Neural cell (in vitro differentiated cells): ENCODE data around the gene OBI1. TPM values are rescaled to one million over a fixed set of nuclear protein-coding genes. Genes with fewer than 3 reads are reported as not detected.

Experiments
- H2AFZ ChIP-seq: fragments of 200-600, 300-800 bp; sonication (generic), shearing (Covaris generic); 2 replicates; pipeline ENCODE4 v1.6.0; 2014; ENCODE audit warnings: low read depth, mild to moderate bottlenecking, antibody characterized with exemption, low read length, moderate library complexity
- H3F3A ChIP-seq: fragments of 200-600 bp; shearing (Covaris generic); 2 replicates; pipeline ENCODE4 v1.6.1; 2016; ENCODE audit warnings: mild to moderate bottlenecking, moderate library complexity, mixed read lengths, antibody characterized with exemption, low read length; ENCODE audit not compliant: insufficient read depth, poor library complexity, severe bottlenecking
- H3K27ac ChIP-seq: fragments of 200-600, 300-800 bp; sonication (generic), shearing (Covaris generic); 2 replicates; pipeline ENCODE4 v1.5.1; 2014; ENCODE audit warnings: mild to moderate bottlenecking, low read length, moderate library complexity
- H3K27me3 ChIP-seq: fragments of 300-800, 200-600 bp; sonication (generic), shearing (Covaris generic); 2 replicates; pipeline ENCODE4 v1.6.0; 2014; ENCODE audit warnings: mild to moderate bottlenecking, low read depth, low read length, moderate library complexity; ENCODE audit not compliant: insufficient read depth
- H3K36me3 ChIP-seq: fragments of 300-800, 200-600 bp; sonication (generic), shearing (Covaris generic); 2 replicates; pipeline ENCODE4 v1.5.1; 2014; ENCODE audit warnings: mild to moderate bottlenecking, antibody characterized with exemption, low read length, moderate library complexity; ENCODE audit not compliant: insufficient read depth
- H3K4me2 ChIP-seq: fragments of 300-800, 200-600 bp; sonication (generic), shearing (Covaris generic); 2 replicates; pipeline ENCODE4 v1.6.0; 2014; ENCODE audit warnings: mild to moderate bottlenecking, low read length
- H3K4me3 ChIP-seq: fragments of 300-800, 200-600 bp; sonication (generic), shearing (Covaris generic); 2 replicates; pipeline ENCODE4 v1.5.1; 2014; ENCODE audit warnings: mild to moderate bottlenecking, low read length, moderate library complexity
- H3K79me2 ChIP-seq: fragments of 200-600 bp; shearing (Covaris generic); replicated peaks from 2 replicates; pipeline ENCODE4 v1.6.0; 2014; ENCODE audit warnings: mild to moderate bottlenecking, low read length, moderate library complexity; ENCODE audit not compliant: insufficient read depth
- H3K9ac ChIP-seq: fragments of 300-800, 200-600 bp; sonication (generic), shearing (Covaris generic); 2 replicates; pipeline ENCODE4 v1.6.1; 2016; ENCODE audit warnings: mild to moderate bottlenecking, low read length, mixed read lengths
- H3K9me2 ChIP-seq: fragments of 200-600 bp; shearing (Covaris generic); 2 replicates; pipeline ENCODE4 v1.6.1; 2016; ENCODE audit warnings: mild to moderate bottlenecking, low read length, mixed read lengths; ENCODE audit not compliant: insufficient read depth
- H3K9me3 ChIP-seq: fragments of 200-600, 300-800 bp; sonication (generic), shearing (Covaris generic); 2 replicates; pipeline ENCODE4 v1.6.1; 2016; ENCODE audit warnings: mild to moderate bottlenecking, mixed run types, low read length, moderate library complexity, mixed read lengths
- H4K20me1 ChIP-seq: fragments of 200-600 bp; shearing (Covaris generic); 2 replicates; pipeline ENCODE4 v1.6.1; 2016; ENCODE audit warnings: mild to moderate bottlenecking, mixed run types; ENCODE audit not compliant: insufficient read depth
- EP300 ChIP-seq: fragments of 450-650 bp; conservative IDR thresholded peaks from 2 replicates; pipeline ENCODE4 v1.6.1; 2014; ENCODE audit warnings: antibody characterized with exemption, mild to moderate bottlenecking, moderate library complexity; ENCODE audit not compliant: poor library complexity, severe bottlenecking
- EZH2 ChIP-seq: fragments of 200-600, 300-800 bp; shearing (Covaris generic), sonication (generic); IDR thresholded peaks from 2 replicates; pipeline ENCODE4 v1.6.1; 2014; ENCODE audit warnings: antibody characterized with exemption, low read length, borderline replicate concordance, mild to moderate bottlenecking; ENCODE audit not compliant: insufficient read depth, poor library complexity, severe bottlenecking
- MXI1 ChIP-seq: fragments of 450-650 bp; conservative IDR thresholded peaks from 2 replicates; pipeline ENCODE4 v1.6.1; 2014; ENCODE audit warnings: antibody characterized with exemption, mild to moderate bottlenecking; ENCODE audit not compliant: poor library complexity, severe bottlenecking
- POLR2AphosphoS5 ChIP-seq: IDR thresholded peaks from 2 replicates; pipeline ENCODE4 v1.6.1; 2012
- RAD21 ChIP-seq: fragments of 450-650 bp; conservative IDR thresholded peaks from 2 replicates; pipeline ENCODE4 v1.6.1; 2014; ENCODE audit warnings: antibody characterized with exemption, mild to moderate bottlenecking, moderate library complexity
- SMC3 ChIP-seq: fragments of 450-650 bp; conservative IDR thresholded peaks from 2 replicates; pipeline ENCODE4 v1.6.1; 2014; ENCODE audit warnings: antibody characterized with exemption, mild to moderate bottlenecking, moderate library complexity; ENCODE audit not compliant: poor library complexity
- TAF1 ChIP-seq: IDR thresholded peaks from 2 replicates; pipeline ENCODE4 v1.6.1; 2012; ENCODE audit warnings: low read depth
- polyA plus RNA-seq: library from polyadenylated mRNA; depleted of rRNA; stranded (reverse); fragments of >200 nt; gene quantifications from 2 replicates; pipeline ENCODE4 v1.2.3, GENCODE V29; 2014
- TF ChIP-seq, protein P1 (sequence below): IDR thresholded peaks from 2 replicates; pipeline ENCODE4 v1.6.1; 2012; ENCODE audit warnings: borderline replicate concordance
- TF ChIP-seq, protein P2 (sequence below): fragments of 450-650 bp; IDR thresholded peaks from 2 replicates; pipeline ENCODE4 v1.5.1; 2014; ENCODE audit warnings: antibody characterized with exemption, mild to moderate bottlenecking, moderate library complexity; ENCODE audit not compliant: poor library complexity, severe bottlenecking

OBI1 gene
- polyA plus RNA-seq, 1 donor from 2014 or later: 40.1 TPM

DNA sequence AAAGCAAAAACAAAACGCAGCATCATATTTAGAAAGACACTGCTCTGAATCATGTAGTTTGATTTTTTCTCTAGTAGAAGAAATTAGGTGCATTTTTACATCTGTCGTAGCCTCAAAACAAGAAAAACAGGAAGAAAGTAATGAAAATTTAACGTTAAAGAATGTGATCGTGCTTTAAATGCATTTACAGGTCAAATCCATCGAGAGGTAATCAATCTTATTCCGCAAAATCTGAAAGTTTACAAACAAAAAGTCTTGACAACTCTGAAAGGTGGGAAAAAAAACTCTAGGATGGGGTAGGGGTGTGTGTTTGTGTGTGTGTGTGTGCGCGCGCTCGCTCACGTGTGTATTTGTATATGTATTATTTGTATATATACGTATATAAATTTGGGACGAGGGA is 65.8 kb downstream of the OBI1 start:
- Histone ChIP-seq H3K9me3 (no peaks in the 10 kb centered on the region), H3K9ac (no peak overlapping the region), H2AFZ (no peak overlapping the region), H3K27ac (no peak overlapping the region), H3K4me3 (no peak overlapping the region), H3K27me3 (peaks cover 100% of the 10 kb centered on the region), H4K20me1 (no peaks in the 10 kb centered on the region), H3K36me3 (no peaks in the 10 kb centered on the region), H3K9me2 (no peaks in the 10 kb centered on the region), H3K79me2 (no peaks in the 10 kb centered on the region), H3K4me2 (no peak overlapping the region), H3F3A (no peaks in the 10 kb centered on the region)
- TF ChIP-seq POLR2AphosphoS5 (no peak), EZH2 (no peak), TAF1 (no peak), EP300 (no peak), SMC3 (no peak), MXI1 (no peak)
- TF ChIP-seq, protein P1, sequence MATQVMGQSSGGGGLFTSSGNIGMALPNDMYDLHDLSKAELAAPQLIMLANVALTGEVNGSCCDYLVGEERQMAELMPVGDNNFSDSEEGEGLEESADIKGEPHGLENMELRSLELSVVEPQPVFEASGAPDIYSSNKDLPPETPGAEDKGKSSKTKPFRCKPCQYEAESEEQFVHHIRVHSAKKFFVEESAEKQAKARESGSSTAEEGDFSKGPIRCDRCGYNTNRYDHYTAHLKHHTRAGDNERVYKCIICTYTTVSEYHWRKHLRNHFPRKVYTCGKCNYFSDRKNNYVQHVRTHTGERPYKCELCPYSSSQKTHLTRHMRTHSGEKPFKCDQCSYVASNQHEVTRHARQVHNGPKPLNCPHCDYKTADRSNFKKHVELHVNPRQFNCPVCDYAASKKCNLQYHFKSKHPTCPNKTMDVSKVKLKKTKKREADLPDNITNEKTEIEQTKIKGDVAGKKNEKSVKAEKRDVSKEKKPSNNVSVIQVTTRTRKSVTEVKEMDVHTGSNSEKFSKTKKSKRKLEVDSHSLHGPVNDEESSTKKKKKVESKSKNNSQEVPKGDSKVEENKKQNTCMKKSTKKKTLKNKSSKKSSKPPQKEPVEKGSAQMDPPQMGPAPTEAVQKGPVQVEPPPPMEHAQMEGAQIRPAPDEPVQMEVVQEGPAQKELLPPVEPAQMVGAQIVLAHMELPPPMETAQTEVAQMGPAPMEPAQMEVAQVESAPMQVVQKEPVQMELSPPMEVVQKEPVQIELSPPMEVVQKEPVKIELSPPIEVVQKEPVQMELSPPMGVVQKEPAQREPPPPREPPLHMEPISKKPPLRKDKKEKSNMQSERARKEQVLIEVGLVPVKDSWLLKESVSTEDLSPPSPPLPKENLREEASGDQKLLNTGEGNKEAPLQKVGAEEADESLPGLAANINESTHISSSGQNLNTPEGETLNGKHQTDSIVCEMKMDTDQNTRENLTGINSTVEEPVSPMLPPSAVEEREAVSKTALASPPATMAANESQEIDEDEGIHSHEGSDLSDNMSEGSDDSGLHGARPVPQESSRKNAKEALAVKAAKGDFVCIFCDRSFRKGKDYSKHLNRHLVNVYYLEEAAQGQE: no peak
- TF ChIP-seq, protein P2, sequence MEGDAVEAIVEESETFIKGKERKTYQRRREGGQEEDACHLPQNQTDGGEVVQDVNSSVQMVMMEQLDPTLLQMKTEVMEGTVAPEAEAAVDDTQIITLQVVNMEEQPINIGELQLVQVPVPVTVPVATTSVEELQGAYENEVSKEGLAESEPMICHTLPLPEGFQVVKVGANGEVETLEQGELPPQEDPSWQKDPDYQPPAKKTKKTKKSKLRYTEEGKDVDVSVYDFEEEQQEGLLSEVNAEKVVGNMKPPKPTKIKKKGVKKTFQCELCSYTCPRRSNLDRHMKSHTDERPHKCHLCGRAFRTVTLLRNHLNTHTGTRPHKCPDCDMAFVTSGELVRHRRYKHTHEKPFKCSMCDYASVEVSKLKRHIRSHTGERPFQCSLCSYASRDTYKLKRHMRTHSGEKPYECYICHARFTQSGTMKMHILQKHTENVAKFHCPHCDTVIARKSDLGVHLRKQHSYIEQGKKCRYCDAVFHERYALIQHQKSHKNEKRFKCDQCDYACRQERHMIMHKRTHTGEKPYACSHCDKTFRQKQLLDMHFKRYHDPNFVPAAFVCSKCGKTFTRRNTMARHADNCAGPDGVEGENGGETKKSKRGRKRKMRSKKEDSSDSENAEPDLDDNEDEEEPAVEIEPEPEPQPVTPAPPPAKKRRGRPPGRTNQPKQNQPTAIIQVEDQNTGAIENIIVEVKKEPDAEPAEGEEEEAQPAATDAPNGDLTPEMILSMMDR: no peak

DNA sequence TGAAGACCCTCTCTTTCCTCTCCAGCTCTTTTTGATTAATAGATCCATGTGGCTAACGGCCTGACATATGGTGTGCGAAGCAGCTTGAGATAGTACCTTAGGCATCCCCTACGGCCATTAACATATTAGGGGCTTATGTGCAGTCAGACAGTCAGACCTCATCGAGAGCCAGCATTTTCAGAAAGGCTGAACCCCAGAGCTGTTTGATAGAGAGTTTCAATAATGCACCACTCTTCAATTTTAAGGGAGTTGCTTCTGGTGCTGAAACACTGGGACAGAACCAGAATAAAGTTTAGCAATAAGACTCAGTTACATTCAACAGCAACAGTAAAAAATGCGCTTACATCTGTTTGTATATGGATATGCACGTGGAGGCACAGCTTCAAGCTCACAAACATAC is 66.4 kb downstream of the OBI1 start:
- Histone ChIP-seq H3F3A (no peaks in the 10 kb centered on the region), H3K27ac (no peak overlapping the region), H4K20me1 (no peaks in the 10 kb centered on the region), H3K27me3 (peaks cover 100% of the 10 kb centered on the region), H3K4me3 (no peak overlapping the region), H3K9me3 (peaks cover under 1% of the 10 kb centered on the region), H3K79me2 (no peaks in the 10 kb centered on the region), H3K9ac (no peak overlapping the region), H3K9me2 (no peaks in the 10 kb centered on the region), H3K36me3 (no peaks in the 10 kb centered on the region), H2AFZ (no peak overlapping the region), H3K4me2 (no peak overlapping the region)
- TF ChIP-seq EZH2 (no peak), RAD21 (no peak), MXI1 (no peak)
- TF ChIP-seq, protein P2: no peak
